ENCODE measurements around the gene PIGR.

PIGR gene

DNA sequence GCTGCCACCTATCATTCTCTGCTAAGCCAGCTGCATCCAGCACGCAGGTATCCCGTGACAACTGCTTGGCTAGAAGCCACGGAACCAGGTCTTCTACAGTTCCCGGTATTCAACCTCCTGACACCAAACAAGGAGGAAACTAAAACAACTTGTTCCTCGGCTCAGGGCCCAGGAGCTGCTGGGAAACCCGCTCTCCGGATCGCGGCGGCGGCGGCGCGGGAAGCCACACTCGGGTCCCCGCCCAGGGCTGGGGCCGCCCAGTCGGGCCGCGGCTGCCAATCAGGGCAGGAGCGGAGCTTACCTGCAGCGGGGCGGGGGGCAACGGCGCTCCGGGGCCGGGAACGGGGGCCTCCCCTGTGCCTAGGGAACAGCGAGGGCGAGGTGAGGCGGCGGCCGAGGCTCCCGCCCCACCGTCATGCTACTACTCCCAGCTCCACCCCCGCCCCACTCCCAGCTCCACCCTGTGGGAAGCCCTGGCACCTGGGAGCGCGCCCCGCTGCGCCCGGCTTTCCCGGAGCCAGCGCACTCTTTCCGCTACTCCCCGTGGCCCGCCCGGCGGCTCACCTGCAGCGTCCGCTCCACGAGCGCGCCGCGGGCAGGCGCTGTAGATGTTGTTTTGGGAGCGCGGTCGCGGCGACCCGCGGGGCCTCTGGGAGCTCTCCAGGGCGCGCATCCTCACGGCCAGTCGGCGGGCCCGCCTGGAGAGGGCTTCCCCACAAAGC is 36.9 kb downstream of the PIGR start:
- DNase-seq (ENCODE audit: extremely low read depth, low read depth) = no peak

DNA sequence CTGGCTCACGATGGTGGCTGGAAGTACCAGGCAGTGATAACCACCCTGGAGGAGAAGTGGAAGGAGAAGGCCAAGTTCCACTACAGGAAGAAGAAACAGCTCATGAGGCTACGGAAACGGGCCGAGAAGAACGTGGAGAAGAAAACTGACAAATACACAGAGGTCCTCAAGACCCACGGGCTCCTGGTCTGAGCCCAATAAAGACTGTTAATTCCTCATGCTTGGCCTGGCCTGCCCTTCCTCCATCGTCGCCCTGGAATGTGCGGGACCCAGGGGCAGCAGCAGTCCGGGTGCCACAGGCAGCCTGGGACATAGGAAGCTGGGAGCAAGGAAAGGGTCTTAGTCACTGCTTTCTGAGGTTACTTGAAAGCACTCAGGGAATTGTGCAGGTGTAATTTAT is 38.2 kb downstream of the PIGR start:
- no peak for TF ChIP-seq CTCF (IDR thresholded peaks at IDR 0.05; ENCODE audit: low read depth, low read length)

More for the DNA sequence above, 36.9 kb downstream of the PIGR start:
- TF ChIP-seq CTCF (IDR thresholded peaks at IDR 0.05; ENCODE audit: low read depth, low read length) = no peak

GRCh38 chr1:206907304-206907991 is 38.8 kb downstream of the PIGR start:
- DNase-seq (ENCODE audit: extremely low read depth, low read depth) = no peak
- TF ChIP-seq CTCF (IDR thresholded peaks at IDR 0.05; ENCODE audit: low read depth, low read length) = no peak

More for the DNA sequence above, 38.2 kb downstream of the PIGR start:
- no peak for DNase-seq (ENCODE audit: extremely low read depth, low read depth)

- TF ChIP-seq CTCF (IDR thresholded peaks at IDR 0.05; ENCODE audit: low read depth, low read length) = no peak; the same call in 1 of the 2 replicates
- no peak for DNase-seq (ENCODE audit: extremely low read depth, low read depth)
Observed at GRCh38 chr1:206905295-206906164, 40.7 kb downstream of the PIGR start.

GRCh38 chr1:206904423-206905142 is 41.7 kb downstream of the PIGR start:
- no peak for DNase-seq (ENCODE audit: extremely low read depth, low read depth)
- no peak for TF ChIP-seq CTCF (IDR thresholded peaks at IDR 0.05; ENCODE audit: low read depth, low read length)

DNA sequence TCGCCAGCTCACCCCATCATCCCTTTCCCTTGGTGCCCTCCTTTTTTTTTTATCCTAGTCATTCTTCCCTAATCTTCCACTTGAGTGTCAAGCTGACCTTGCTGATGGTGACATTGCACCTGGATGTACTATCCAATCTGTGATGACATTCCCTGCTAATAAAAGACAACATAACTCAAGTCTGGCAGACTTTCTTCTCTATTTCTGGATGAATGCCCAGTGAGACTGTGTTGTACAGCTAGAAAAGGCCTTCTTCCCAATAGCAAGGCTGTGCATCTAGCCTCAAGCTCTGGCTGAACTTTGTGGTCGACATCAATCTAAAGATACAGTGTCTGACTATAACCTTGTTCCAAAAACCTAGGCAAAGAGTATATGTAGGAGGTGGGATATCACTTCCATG is 42.6 kb downstream of the PIGR start:
- no peak for DNase-seq (ENCODE audit: extremely low read depth, low read depth)
- TF ChIP-seq CTCF (IDR thresholded peaks at IDR 0.05; ENCODE audit: low read depth, low read length) = no peak
